CD4-positive, alpha-beta T cell treated with Interleukin-4 for 1 hour (primary cell): ENCODE data around the gene TNFRSF1A.
"Not testable (repeated sequence)": the region's sequence is repeated elsewhere in the genome, so short reads cannot be mapped to it uniquely, and the experiment has no call there.

Experiments used
- DNase-seq, 2 donors: peaks; one replicate each; pipeline ENCODE4 v3.0.0-alpha.2; 2020 to 2022

TNFRSF1A gene

DNA sequence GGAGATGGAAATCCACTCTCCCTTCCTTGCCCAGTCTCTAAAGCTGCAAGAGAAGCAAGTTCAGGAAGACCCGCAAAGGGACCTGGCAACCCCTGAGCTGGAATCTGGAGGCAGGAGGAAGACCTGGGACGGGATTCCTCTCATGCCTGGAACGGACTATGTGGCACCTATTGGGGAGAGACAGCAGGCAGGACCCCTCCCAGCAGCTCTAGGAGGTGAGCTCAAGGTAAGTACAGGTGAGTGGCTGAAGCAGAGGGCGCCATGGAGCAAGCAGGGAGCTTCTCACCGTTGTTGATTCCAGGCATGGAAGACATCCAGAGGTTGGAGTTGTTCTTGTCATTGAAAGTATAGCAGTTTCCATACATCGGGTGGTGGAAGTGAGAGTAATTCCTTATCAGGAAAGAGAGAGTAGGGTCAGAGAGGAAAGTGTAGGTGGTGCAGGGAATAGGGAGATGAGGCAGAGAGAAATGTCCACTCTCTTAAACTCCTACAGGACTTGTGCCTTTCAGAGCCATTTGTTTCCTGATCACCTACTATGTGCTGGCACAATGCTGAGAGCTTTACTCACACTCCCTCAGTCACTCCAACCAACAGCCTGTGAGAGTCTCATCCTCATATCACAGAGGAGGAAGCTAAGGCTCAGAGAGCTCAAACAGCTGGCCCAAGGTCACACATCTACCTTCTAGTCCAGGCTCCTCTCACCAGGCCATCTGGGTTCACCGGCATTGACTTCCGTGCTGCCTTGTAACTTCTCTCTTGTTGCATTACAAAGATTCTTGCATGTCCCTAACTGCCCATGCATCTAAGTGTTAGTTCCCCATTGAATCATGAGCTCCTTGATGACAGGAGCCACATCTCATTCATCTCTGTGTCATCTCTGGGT is 13.9 kb upstream of the TNFRSF1A start:
- DNase-seq, result peak in 1 of 2 donors; percentile 44

GRCh38 chr12:6354495-6355393 is 12.9 kb upstream of the TNFRSF1A start:
- no peak for DNase-seq

DNA sequence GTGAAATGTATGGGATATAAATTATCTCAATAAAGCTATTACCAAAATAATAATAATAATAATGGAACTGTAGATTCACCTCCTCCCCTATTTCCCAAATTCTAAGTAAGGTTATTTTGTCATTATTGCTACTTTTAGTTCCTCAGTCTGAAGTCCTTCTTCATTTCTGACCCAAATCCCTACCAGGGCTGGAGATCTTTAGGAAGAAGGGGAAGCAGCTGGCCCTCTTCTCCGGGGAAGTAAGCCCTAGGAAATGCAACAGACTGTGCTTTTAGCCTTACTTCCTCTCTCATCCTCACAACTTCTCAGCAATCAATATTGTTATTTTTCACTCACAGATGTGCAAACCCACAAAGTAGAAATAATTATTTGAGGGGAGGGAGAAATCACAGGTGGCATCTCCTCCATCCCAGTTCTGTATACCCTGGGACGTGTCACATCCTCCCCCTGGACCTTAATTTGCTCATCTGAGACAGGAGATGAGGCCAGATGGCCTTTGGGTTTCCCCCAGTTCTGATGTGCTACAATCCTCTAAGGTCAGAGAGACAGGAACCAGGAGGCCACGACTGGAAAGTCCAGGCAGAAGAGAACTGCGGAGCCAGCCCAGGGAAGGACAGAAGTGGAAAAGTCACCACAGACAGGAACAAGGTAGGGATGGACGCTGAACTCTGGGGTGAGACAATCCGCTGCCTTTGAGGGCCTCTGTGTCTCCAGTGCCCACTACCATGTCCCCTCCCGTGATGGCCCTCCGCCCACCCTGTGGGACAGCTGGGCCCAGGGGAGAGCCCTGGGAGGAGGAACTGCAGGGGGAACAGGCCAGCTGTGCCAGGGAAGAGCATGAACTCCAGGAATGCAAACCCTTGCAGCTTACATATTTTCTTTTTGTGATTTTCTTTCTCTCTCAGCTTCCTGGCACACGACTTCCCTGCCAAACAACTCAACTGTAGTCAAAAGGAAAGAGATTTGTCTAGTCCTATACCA is 10.6 kb upstream of the TNFRSF1A start:
- no peak for DNase-seq

GRCh38 chr12:6351622-6352021 is 9.7 kb upstream of the TNFRSF1A start:
- DNase-seq, result no peak

DNA sequence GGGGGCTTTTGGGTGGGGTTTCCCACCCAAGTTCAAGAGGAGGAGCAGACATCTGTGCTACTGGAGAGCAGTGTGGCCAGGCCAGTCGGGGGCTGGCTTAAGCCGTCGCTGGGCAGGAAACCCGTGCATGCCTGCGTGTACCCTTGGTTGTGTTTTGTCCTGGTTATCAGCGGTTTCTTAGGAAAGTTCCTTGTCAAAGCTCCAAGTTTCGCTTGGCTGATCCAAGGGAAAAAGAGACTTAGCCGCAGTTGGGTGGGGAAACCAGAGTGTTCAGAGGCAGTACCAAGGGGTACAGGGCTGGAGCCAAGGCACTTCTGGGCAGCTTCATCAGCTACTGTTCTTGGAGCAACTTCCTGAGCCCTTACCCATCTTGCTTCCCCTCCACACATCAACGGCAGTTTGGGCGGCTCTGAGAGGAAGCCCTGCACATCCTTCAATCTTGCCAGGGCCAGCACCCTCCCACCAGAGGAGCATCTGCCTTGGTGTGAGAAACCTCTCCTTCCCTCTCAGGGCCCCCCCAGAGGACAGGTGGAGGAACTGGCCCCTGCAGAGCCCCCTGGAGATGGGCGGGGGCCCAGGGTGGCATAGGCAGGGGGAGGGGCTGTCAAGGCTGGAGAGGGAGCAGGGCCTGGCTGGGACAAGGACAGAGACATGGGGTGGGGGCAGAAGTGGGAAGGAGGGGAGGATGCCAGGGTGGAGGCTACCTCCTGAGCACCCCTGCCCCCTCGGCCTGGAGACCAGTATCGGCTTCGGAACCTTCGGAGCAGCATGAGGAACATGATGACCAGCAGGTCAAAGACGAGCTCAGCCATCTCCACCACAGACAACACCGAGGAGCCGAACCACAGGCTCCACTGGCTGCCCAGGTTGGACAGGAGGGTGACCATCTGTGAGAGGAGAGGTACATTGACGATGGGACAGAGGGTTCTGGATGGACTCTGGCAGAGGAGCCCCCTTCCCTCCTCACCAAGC is 5.8 kb upstream of the TNFRSF1A start:
- no peak for DNase-seq

GRCh38 chr12:6346942-6347341 is 5.1 kb upstream of the TNFRSF1A start:
- DNase-seq, result no peak

DNA sequence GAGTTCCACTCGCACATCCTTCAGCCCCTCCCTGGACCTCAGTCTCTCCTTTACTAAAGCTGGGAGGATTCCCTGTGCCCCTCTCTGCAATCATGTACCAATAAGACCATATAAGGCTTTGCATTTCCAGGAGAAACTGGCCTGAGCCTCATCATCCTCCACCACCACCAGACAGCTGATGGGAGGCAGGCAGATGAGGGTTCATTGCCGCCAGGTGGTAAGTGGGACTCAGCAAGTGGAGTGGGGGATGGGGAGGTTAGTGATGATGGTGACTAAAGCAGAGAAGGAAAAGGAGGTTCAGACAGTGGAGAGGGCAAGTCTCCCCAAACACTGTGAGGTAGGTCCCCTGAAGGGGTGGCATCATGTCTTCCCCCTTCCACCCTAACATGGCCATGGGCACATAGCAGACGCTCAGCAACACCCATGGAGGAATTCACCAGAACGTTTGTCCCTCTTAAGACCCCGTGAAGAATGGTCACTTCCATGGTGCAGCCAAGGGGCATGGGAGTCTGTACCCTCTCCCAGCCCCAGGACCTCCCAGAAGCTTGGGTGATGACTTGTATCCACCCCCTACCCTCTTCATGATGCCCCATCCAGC is 4.5 kb upstream of the TNFRSF1A start:
- no peak for DNase-seq

DNA sequence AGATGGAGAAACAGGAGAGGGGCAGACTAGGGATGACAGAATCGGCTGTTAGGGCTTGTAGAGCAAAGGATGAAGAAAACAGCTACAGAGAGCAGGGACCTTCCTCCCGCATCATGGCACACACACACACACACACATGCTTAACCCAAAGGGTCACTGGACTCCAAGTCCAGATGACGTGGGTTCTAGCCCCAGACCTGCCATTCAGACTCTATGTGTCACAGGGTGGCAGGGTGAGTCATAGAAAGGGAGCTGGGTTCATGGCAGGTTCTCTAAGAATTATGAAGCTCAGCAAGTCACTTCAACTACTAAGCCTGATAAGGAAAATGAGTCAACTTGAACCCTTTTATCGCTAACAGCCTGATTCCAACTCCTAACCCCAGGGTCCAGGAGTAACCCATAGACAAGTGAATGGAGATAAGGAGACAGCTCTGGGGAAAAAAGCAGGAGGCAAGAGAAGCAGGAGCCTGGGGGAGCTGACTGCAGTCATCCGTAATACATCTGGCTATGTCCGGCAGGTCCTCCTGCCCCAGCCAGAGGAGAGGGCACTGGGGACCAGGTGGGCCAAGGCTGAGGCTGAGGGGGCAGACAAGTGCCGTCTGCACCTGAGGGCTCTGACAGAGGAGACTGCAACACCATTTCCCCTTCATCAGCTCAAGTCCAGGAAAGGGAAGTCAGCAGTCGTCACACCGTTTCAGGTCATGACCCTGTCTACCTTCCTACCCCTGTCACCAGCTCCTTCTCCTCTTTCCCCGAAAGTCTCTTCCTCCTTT is 3.6 kb upstream of the TNFRSF1A start:
- peak in 1 of 2 donors; percentile 72 for DNase-seq

- DNase-seq, result not testable (repeated sequence)
These were observed 2.3 kb upstream of the TNFRSF1A start for GRCh38 chr12:6344101-6344660.

GRCh38 chr12:6343518-6343917 is 1.6 kb upstream of the TNFRSF1A start:
- DNase-seq, result no peak

DNA sequence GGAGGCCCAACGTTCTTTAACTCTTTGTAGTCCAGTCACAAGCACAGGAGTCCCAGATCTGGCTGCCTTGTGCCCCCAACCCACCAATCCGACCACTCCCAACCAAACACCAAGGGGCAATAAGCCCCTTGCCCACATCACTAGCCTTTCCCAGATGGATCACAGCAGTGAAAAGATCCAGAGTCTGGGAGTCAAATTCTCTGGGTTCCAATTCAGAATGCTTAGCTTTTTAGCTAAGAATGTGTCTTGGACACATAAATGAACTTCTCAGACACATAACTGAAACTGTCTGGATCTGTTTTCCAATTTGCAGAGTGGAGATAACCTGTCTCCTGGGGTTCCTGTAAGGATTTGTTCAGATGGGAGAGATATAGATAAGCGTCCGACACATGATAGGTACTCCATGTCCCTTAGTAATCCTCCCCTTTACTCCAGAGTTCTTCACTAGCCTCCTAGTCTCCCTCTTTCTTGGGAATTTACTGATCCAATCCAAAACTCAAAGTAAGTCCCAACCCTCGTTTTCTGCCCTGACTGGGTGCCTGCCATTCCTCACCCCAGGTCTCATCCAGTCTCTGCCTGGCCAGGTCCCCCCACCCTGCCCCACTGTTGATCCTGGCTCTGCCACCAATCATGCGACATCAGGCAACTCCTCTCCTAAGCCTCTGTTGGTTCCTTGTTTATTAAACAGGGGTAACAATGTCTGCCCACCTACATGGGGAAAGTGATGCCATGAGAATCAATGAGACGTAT is 439 bp upstream of the TNFRSF1A start:
- no peak for DNase-seq

DNA sequence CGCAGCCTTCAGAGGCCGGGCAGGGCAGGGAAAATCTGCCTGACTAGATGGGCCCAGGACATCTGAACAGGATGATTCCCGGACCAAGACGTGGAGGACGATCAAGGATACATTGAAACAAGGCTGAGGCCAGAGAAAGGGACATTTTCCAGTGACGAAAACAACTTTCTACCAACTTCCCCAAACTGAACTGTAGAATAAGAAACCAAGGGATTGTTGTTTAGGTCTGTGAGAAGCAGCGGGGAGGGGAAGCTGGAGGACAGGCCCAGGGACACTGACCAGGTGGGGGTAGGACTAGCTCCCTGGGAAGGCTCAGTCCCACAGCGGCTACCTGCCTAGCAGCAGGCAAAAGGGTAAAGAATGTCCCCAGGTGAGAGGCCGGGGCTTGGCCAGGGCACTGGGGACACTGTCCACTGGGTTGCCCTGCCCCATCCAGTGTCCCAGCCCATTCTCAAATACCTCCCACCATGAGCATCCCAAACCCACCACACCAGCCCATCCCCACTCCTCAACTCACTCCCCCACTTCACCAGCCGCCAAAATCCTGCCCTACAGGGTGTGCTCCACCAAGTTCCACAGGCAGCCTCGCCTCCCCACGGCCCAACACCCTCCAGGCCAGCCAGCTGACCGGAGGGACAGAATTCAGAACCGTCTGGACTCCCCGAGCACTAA is 995 bp downstream of the TNFRSF1A start:
- DNase-seq, result no peak

- DNase-seq, result peak in 1 of 2 donors; percentile 42
These were observed 1.7 kb downstream of the TNFRSF1A start for GRCh38 chr12:6340032-6340638.

DNA sequence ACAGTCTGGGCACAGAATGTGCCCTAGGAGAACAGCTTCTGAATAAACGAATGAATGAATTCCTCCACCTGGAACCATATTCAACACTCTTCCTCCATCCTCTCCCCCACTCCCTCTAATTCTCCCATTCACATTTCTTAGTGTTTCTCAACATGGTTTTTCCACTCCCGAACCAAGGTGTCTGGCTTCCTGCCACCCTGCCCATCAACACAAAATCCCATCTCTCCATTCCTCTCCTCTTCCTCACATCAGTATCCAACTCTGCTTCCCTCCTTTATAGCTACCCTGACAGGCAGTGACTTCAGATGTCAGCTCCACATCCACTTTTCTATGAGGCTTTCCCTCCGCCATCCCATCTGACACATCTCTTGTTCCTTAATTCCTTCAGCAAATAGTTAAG is 2.9 kb downstream of the TNFRSF1A start:
- no peak for DNase-seq

DNA sequence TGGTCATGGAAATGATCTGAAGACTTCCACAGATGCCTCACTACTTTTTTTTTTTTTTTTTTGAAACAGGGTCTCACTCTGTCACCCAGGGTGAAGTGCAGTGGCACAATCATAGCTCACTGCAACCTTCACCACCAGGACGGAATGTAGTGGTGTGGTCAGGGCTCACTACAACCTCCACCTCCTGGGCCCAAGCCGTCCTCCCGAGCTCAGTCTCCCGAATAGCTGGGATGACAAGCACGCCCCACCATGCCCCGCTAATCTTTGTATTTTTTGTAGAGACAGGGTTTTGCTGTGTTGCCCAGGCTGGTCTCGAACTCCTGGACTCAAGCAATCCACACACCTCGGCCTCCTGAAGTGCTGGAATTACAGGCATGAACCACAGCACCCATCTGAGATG is 3.3 kb downstream of the TNFRSF1A start:
- not testable (repeated sequence) for DNase-seq

GRCh38 chr12:6337958-6338433 is 3.9 kb downstream of the TNFRSF1A start:
- DNase-seq, result peak in 1 of 2 donors; percentile 18
